CD4-positive, alpha-beta T cell treated with Interleukin-2 at 100 ng/mL for 4 hours (primary cell): ENCODE measurements around the gene DHH.
"Not testable (repeated sequence)": the region's sequence is repeated elsewhere in the genome, so short reads cannot be mapped to it uniquely, and the experiment has no call there.

Experiments
- DNase-seq: peaks from one replicate; pipeline ENCODE4 v3.0.0-alpha.2; 2020; ENCODE audit warnings: low spot score

The DHH gene

DNA sequence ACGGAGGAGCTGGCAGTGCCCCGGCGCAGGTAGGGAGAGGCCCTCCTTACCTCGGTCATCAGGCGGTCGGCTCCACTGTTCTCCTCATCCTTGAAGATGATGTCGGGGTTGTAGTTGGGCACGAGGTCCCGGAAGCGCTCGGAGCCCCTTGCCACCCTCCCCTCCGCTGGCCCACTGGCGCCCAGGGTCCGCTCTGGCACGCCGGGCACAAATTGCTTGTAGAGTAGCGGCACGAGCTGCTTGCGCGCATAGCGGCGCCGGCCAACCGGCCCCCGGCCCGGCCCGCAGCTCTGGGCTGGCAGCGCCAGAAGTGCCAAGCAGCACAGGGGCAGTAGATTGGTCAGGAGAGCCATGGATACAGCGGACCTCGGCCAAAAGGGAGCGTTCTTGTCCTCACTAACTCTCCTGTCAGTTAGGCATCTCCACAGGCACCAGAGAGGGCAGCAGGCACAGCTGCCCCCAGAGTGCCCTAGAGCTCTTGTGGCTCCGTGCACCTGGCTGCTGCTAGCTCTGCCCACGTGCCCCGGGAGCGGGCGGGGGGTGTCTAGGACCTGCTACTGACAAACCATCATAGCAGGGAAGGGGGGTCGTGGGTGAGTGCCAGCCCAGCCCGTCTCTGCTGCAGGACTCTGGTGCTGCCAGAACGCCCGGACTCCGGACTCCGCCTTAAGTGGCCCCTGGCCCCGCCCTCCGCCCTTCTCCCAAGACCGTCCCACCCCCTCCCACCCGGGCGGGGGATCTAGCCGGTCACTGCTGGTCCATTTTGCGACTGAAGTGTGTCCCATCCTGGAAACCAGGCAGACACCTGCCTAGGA, at the start of gene DHH:
DHH (minus strand) TSS at position 642 of the 815 bp plus-strand sequence; CDS start at position 353, 289 bp downstream.
- DNase-seq = no peak

- no peak for DNase-seq
Measured at GRCh38 chr12:49144384-49144783, 49.8 kb upstream of the DHH start.

GRCh38 chr12:49138999-49139398, 44.4 kb upstream of the DHH start:
- DNase-seq = no peak

DNA sequence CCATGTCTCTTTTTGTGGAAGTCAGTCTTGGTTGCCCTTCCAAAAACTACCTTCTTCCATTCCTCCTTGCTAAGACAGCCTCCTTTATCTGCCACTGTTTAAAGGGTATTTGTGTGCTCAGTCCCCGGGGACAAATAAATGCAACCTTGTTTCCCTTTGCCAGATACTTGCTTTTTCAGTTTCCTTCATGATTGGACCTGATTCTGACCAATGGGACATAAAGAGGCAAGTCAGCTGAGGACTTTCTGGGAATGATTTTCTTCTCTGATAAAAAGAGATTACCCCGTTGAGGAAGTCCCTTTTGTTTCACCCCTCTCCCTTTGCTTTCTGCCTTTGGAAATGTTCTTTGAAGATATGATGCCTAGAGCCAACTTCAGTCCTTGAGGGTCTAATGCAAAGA, 44.0 kb upstream of the DHH start:
- DNase-seq = no peak

DNA sequence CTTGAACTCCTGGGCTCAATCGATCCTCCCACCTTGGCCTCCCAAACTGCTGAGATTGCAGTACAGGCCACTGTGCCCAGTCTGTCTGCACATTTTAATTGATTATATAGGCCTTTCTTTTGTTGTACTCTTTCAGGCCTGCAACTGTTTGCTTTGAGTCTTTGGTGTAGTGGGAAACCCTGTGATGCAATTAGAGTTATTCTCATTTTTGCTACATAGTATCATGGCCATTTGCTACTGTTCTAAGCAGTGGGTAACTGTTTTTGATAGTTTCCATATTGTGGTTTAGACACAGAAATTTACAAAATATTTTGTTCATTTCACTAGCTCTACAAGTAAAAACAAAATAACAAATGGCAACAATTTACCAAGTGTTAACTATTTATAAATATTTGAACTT, 42.9 kb upstream of the DHH start:
- DNase-seq = no peak

GRCh38 chr12:49136997-49137396, 42.4 kb upstream of the DHH start:
- DNase-seq = not testable (repeated sequence)

GRCh38 chr12:49133590-49133989, 39.0 kb upstream of the DHH start:
- no peak for DNase-seq

DNA sequence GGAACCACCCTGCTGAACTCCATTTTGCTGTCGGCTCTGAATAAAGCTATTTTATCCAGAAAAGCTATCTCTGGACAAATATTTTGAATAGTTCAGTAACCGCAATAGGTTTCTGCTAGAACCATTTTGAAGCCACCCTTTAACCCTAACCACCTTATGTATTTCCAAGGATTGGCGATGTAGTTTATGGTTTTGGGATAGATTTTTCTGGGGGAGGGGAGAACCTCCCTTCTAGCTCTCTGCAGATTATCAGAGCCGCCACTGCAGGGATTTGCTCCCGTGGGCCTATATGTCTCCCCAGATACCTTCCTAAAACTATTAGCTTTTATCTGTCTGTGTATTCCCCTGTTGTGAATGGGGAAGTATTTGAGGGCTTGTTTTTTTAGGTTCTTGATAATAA, 38.4 kb upstream of the DHH start:
- no peak for DNase-seq

- DNase-seq = no peak
Measured at GRCh38 chr12:49131894-49132461, 37.4 kb upstream of the DHH start.

DNA sequence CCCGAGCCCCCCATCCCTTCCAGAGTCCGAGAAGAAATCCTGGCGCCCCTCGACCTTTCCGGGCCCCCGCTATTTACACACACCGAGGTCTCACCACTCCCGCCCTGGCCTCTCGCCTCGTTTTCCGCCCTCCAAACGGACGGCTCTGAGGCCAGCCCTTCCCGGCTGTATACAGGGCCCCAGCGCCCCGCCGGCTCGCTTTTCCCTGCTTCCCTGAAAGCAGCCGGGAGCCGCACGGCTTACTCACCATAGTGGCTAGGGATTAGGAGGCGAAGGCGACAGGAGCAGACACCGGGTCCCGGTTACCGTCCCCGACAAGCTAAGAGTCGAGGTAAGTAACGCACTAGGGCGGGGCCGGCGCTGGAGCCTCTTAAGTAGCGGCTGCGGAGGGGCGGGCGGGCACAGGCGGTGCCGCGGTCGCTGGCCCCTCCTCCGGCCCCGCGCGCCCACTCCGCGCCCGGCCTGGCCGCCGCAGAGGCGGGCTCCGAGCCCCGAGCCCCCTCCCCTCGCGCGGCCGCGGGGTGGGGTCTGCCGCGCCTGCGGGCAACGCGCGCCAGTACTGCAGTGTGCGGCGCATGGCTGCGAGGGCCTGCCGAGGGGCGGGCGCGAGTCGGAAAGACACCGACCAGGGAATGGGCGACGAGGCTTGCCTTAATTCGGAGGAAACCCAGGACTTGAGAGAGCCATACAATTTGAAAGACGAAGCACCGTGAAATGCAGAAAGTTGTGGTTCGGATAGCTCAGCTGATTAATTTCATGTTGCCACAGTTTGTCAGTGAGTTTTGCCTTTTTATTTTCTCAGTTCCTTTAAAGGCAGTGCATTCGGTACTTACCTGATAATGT, 36.7 kb upstream of the DHH start, which contains the start of gene TUBA1B:
TUBA1B (minus strand) TSS at position 345 of the 843 bp plus-strand sequence; CDS start at position 250, 95 bp downstream.
- peak; percentile 93 for DNase-seq

DNA sequence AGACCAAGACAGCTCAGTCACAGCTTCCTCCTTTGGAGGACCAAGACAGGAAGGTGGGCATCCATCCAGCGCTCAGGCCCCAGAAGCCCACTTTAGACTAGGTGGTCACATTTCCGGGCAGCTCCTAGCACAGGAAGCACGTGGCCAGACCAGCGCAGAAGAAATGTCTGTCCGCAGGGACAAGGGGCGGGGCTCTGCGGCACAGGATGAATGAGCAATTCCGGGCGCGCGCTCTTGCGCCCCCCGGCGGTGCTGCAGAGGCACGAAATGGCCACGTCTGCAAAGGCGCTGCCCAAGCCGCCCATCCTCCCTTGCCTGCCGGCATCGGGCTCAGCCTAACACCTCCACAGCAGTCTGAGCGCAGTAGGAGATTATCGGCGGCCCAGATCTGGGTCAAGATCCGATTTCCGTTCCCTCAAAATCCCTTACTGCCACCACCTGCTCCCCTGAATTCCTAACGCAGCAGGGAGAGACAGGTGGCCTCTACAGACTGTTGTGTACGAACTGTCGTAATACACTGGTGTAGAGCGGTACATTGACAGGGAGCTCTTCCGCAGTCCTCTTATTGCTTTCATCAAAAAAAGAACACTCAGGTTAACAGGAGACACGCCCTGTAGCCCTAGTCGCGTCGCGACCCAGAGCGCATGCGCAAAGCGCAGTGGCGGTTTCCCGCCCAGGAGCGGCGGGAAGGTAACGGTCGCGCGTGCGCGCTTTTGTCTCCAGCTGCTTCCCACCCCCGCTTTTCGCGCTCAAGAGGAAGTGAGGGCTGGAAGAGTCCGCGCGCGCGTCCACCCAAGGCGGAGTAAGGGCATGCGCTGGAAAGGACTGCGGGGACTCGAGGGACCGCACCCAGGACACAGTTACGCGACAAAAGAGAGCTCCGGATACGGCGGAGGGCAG, 35.8 kb upstream of the DHH start:
- peak; percentile 95 for DNase-seq

DNA sequence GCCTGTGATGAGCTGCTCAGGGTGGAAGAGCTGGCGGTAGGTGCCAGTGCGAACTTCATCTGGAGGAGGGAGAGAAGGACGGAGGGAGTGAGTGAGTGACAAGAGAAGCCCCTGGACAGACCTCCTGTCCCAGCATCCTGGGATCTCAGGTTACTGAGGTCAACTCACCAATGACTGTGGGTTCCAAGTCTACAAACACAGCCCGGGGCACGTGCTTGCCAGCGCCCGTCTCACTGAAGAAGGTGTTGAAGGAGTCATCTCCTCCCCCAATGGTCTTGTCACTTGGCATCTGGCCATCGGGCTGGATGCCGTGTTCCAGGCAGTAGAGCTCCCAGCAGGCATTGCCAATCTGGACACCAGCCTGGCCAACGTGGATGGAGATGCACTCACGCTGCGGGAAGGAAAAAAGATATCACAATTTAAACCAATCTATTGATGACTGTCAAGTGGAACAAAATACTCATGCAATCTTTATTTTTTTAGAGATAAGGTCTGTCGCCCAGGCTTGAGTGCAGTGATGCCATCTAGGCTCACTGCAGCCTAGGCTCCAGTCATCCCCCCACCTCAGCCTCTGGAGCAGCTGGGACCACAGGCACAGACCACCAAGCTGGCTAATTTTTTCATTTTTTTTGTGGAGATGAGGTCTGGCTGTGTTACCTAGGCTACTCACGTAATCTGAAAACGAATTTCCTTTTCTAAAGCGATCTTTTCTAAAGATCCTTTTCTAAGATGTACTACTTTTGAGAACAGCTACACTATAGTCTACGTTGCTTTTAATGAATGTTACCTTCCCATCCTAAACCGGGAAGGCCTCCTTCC, 34.9 kb upstream of the DHH start:
- no peak for DNase-seq

GRCh38 chr12:49127971-49128370, 33.4 kb upstream of the DHH start:
- not testable (repeated sequence) for DNase-seq

GRCh38 chr12:49126852-49127763, 32.5 kb upstream of the DHH start:
- DNase-seq = no peak

- DNase-seq = no peak
Measured at GRCh38 chr12:49121047-49121696, 26.6 kb upstream of the DHH start.

DNA sequence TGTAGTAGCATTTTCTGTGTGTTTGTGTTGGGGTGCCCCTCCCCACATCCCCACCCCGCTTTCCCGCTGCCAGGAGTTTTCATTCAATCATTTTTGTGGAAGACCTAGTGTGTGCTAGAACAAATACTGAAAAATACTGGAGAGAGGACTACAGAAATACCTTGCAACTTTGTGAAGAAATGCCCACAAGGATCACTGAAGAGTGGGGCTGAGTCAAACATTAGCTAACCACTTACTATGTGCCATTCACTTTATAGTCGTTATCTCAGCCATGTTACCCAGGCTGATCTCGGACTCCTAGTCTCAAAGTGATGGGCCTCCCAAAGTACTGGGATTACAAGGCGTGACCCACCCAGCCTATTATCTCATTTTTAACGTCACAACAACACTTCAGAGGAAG, 16.6 kb upstream of the DHH start:
- DNase-seq = no peak

DNA sequence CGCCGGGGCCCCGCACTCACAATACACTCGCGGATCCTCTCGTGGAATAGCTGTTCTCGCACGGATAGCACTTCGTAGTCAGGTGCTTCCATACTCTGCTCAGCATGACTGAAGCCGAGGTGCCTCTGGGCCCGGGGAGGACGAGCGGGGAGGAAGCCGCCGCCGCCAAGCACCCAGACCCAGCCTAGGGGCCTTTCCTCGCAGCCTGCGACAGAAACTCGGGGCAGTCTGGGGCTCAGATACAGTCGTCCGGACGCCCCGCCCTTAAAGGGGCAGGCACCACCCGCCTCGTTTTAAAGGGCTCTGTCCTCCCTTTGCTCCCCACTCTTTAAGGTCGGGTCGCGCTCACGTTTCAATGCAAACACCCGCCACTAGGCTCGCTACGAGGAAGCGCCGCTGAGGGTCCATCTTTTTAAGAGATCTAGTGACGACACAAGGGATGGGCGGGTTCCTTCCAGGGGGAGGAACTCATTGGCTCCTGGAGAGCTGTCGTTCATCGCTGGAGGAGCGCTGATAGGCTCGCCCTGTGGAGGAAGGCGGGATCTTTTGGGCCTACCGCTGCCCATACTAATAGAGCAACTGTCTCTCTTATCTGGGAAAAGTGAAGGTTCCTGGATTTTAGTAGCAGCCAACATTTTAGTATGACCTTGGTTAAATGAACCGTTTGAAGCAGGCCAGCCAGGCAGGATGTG, 16.0 kb upstream of the DHH start, which contains the start of gene LMBR1L:
LMBR1L (minus strand) TSS at position 384 of the 692 bp plus-strand sequence; CDS start at position 92, 292 bp downstream.
- DNase-seq = peak; percentile 99
